Fibroblast of skin of right quadriceps (primary cell): ENCODE data around the gene HIBCH.
"Not testable (repeated sequence)": the region's sequence is repeated elsewhere in the genome, so short reads cannot be mapped to it uniquely, and the experiment has no call there.

Experiments
- DNase-seq: peaks from one replicate; pipeline ENCODE4 v3.0.0-alpha.2; 2013

Gene HIBCH

GRCh38 chr2:190303647-190304046 lies 16.0 kb downstream of the HIBCH start:
- no peak for DNase-seq

GRCh38 chr2:190302052-190302451 lies 17.6 kb downstream of the HIBCH start:
- DNase-seq = no peak

- DNase-seq = no peak
Measured at GRCh38 chr2:190301032-190301431, 18.6 kb downstream of the HIBCH start.

GRCh38 chr2:190297880-190298279 lies 21.7 kb downstream of the HIBCH start:
- DNase-seq = not testable (repeated sequence)

- DNase-seq = peak; percentile 22
Measured at GRCh38 chr2:190283783-190284182, 35.8 kb downstream of the HIBCH start.

GRCh38 chr2:190280565-190281350 lies 38.9 kb downstream of the HIBCH start:
- no peak for DNase-seq

GRCh38 chr2:190279256-190280134 lies 40.1 kb downstream of the HIBCH start:
- not testable (repeated sequence) for DNase-seq

- peak; percentile 45 for DNase-seq
Measured at GRCh38 chr2:190277234-190278112, 42.2 kb downstream of the HIBCH start.

GRCh38 chr2:190272457-190272842 lies 47.2 kb downstream of the HIBCH start:
- DNase-seq = no peak

- no peak for DNase-seq
Measured at GRCh38 chr2:190271783-190272456, 47.7 kb downstream of the HIBCH start.

- no peak for DNase-seq
Measured at GRCh38 chr2:190270298-190270697, 49.3 kb downstream of the HIBCH start.

GRCh38 chr2:190269699-190270098 lies 49.9 kb downstream of the HIBCH start:
- not testable (repeated sequence) for DNase-seq

GRCh38 chr2:190267302-190267701 lies 52.3 kb downstream of the HIBCH start:
- peak; percentile 54 for DNase-seq

- no peak for DNase-seq
Measured at GRCh38 chr2:190266314-190266713, 53.3 kb downstream of the HIBCH start.

GRCh38 chr2:190261851-190262250 lies 57.8 kb downstream of the HIBCH start:
- no peak for DNase-seq

- no peak for DNase-seq
Measured at GRCh38 chr2:190256087-190256486, 63.5 kb downstream of the HIBCH start.

- no peak for DNase-seq
Measured at GRCh38 chr2:190255676-190256075, 64.0 kb downstream of the HIBCH start.

GRCh38 chr2:190254063-190254850 lies 65.4 kb downstream of the HIBCH start:
- no peak for DNase-seq

- no peak for DNase-seq
Measured at GRCh38 chr2:190250421-190250820, 69.2 kb downstream of the HIBCH start.

- DNase-seq = no peak
Measured at GRCh38 chr2:190235551-190236075, 84.0 kb downstream of the HIBCH start.

- DNase-seq = peak; percentile 27
Measured at GRCh38 chr2:190235101-190235500, 84.5 kb downstream of the HIBCH start.
